ENCODE results near the gene SGPP1.
A peak's percentile ranks its signal among the peaks of the same experiment; 100 is the strongest.
"Not testable (repeated sequence)": the region's sequence is repeated elsewhere in the genome, so short reads cannot be mapped to it uniquely, and the experiment has no call there.

The SGPP1 gene

GRCh38 chr14:63727736-63728728 is at the start of gene SGPP1:
Gene SGPP1 (minus strand): TSS chr14:63728065. CDS start chr14:63727944, 121 bp downstream.
- peak; percentile 44 to 58 for DNase-seq (ENCODE audit: low read depth in 2 of 2)

GRCh38 chr14:63777024-63777423 is 49.2 kb upstream of the SGPP1 start:
- no peak for DNase-seq (ENCODE audit: low read depth in 2 of 2)

GRCh38 chr14:63773504-63773903 is 45.6 kb upstream of the SGPP1 start:
- no peak for DNase-seq (ENCODE audit: low read depth in 2 of 2)

GRCh38 chr14:63770187-63770807 is 42.4 kb upstream of the SGPP1 start:
- peak in 1 of 2 donors; percentile 22 for DNase-seq (ENCODE audit: low read depth in 2 of 2)

GRCh38 chr14:63766611-63767010 is 38.7 kb upstream of the SGPP1 start:
- no peak for DNase-seq (ENCODE audit: low read depth in 2 of 2)

GRCh38 chr14:63764620-63765139 is 36.8 kb upstream of the SGPP1 start:
- no peak for DNase-seq (ENCODE audit: low read depth in 2 of 2)

GRCh38 chr14:63764103-63764502 is 36.2 kb upstream of the SGPP1 start:
- DNase-seq (ENCODE audit: low read depth in 2 of 2) = no peak

GRCh38 chr14:63761351-63762117 is 33.7 kb upstream of the SGPP1 start:
- no peak for DNase-seq (ENCODE audit: low read depth in 2 of 2)

GRCh38 chr14:63760014-63760413 is 32.1 kb upstream of the SGPP1 start:
- DNase-seq (ENCODE audit: low read depth in 2 of 2) = no peak

- DNase-seq (ENCODE audit: low read depth in 2 of 2) = no peak
These were observed 31.6 kb upstream of the SGPP1 start for GRCh38 chr14:63759456-63759855.

GRCh38 chr14:63757211-63757610 is 29.3 kb upstream of the SGPP1 start:
- DNase-seq (ENCODE audit: low read depth in 2 of 2) = no peak

GRCh38 chr14:63752449-63753169 is 24.7 kb upstream of the SGPP1 start:
- DNase-seq (ENCODE audit: low read depth in 2 of 2) = no peak

- not testable (repeated sequence) for DNase-seq (ENCODE audit: low read depth in 2 of 2)
These were observed 23.2 kb upstream of the SGPP1 start for GRCh38 chr14:63751076-63751475.

GRCh38 chr14:63747846-63748245 is 20.0 kb upstream of the SGPP1 start:
- DNase-seq (ENCODE audit: low read depth in 2 of 2) = no peak

- no peak for DNase-seq (ENCODE audit: low read depth in 2 of 2)
These were observed 18.1 kb upstream of the SGPP1 start for GRCh38 chr14:63745858-63746425.

- no peak for DNase-seq (ENCODE audit: low read depth in 2 of 2)
These were observed 17.4 kb upstream of the SGPP1 start for GRCh38 chr14:63745272-63745671.

GRCh38 chr14:63737582-63738006 is 9.7 kb upstream of the SGPP1 start:
- no peak for DNase-seq (ENCODE audit: low read depth in 2 of 2)

- DNase-seq (ENCODE audit: low read depth in 2 of 2) = no peak
These were observed 7.9 kb upstream of the SGPP1 start for GRCh38 chr14:63735720-63736119.

GRCh38 chr14:63730659-63731058 is 2.8 kb upstream of the SGPP1 start:
- no peak for DNase-seq (ENCODE audit: low read depth in 2 of 2)

- DNase-seq (ENCODE audit: low read depth in 2 of 2) = no peak
These were observed 582 bp downstream of the SGPP1 start for GRCh38 chr14:63727231-63727735.

GRCh38 chr14:63726499-63726898 is 1.4 kb downstream of the SGPP1 start:
- no peak for DNase-seq (ENCODE audit: low read depth in 2 of 2)
